CD1c-positive myeloid dendritic cell (primary cell): Measurements from ENCODE around the gene STK32C.
"Not testable (repeated sequence)": the region's sequence is repeated elsewhere in the genome, so short reads cannot be mapped to it uniquely, and the experiment has no call there.

Experiments
- DNase-seq: peaks from one replicate; pipeline ENCODE4 v3.0.0-alpha.2; 2016; ENCODE audit errors: extremely low spot score

The STK32C gene

GRCh38 chr10:132338876-132339275, 31.1 kb upstream of the STK32C start:
- no peak for DNase-seq

- not testable (repeated sequence) for DNase-seq
Observed at GRCh38 chr10:132337854-132338253, 30.1 kb upstream of the STK32C start.

- peak; percentile 26 for DNase-seq
Observed at GRCh38 chr10:132336919-132337407, 29.2 kb upstream of the STK32C start.

- no peak for DNase-seq
Observed at GRCh38 chr10:132336064-132336746, 28.5 kb upstream of the STK32C start.

- DNase-seq: peak; percentile 67
Observed at GRCh38 chr10:132335189-132336063, 27.7 kb upstream of the STK32C start.

GRCh38 chr10:132334631-132335188, 27.0 kb upstream of the STK32C start:
- no peak for DNase-seq

GRCh38 chr10:132333386-132333785, 25.6 kb upstream of the STK32C start:
- DNase-seq: no peak

- peak; percentile 85 for DNase-seq
Observed at GRCh38 chr10:132332433-132332754, 24.6 kb upstream of the STK32C start.

- DNase-seq: peak; percentile 97
Observed at GRCh38 chr10:132331601-132332432, 24.1 kb upstream of the STK32C start, which contains the start of gene LRRC27. LRRC27 (plus strand) TSS chr10:132332193; CDS start chr10:132333525, 1,332 bp downstream.

GRCh38 chr10:132330486-132330833, 22.7 kb upstream of the STK32C start:
- no peak for DNase-seq

- peak; percentile 67 for DNase-seq
Observed at GRCh38 chr10:132329565-132330485, 22.1 kb upstream of the STK32C start.

- DNase-seq: no peak
Observed at GRCh38 chr10:132328738-132329137, 21.0 kb upstream of the STK32C start.

GRCh38 chr10:132328106-132328505, 20.4 kb upstream of the STK32C start:
- no peak for DNase-seq

- DNase-seq: no peak
Observed at GRCh38 chr10:132326925-132327324, 19.2 kb upstream of the STK32C start.

- no peak for DNase-seq
Observed at GRCh38 chr10:132326344-132326889, 18.7 kb upstream of the STK32C start.

- DNase-seq: no peak
Observed at GRCh38 chr10:132324186-132324585, 16.4 kb upstream of the STK32C start.

- DNase-seq: no peak
Observed at GRCh38 chr10:132322586-132323048, 14.9 kb upstream of the STK32C start.

GRCh38 chr10:132321726-132322125, 14.0 kb upstream of the STK32C start:
- no peak for DNase-seq

GRCh38 chr10:132320654-132321469, 13.1 kb upstream of the STK32C start:
- no peak for DNase-seq
